A549 (cell line): Measurements from ENCODE around the gene DAGLB.

Source experiments
- MAFK ChIP-seq: fragments of 450-650 bp; IDR thresholded peaks from 2 replicates; pipeline ENCODE4 v1.6.1; 2014; ENCODE audit not compliant: partially characterized antibody
- PHF8 ChIP-seq: fragments of 200-600 bp; sonication (generic); IDR thresholded peaks from 2 replicates; pipeline ENCODE4 v1.6.1; 2016; ENCODE audit warnings: low read depth, mild to moderate bottlenecking, antibody characterized with exemption, moderate library complexity, borderline replicate concordance
- TF ChIP-seq, protein P1 (sequence below): fragments of >200 bp; sonication (Bioruptor Twin); formaldehyde crosslinking; IDR thresholded peaks from 3 replicates; pipeline ENCODE4 v1.5.1; 2016

DNA sequence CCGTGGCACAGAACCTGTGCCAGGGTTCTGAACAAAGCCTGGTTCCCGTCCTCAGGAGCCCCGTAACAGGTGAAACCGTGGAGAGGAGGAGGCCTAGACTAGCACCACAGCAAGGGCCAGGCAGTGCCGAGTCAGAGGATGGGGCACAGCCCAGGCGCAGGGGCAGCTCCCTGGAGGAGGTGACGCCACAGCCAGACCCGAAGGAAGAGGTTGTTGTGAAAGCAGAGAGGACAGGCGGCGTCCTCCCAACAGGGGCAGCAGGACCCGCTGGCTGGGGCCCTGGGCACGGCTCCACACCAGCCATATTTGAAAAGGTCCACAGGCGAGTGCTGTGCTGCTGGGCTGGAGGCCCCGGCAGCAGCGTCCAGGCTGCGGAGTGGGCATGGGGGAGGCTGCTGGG, 25.7 kb downstream of the DAGLB start:
- TF ChIP-seq, protein P1, sequence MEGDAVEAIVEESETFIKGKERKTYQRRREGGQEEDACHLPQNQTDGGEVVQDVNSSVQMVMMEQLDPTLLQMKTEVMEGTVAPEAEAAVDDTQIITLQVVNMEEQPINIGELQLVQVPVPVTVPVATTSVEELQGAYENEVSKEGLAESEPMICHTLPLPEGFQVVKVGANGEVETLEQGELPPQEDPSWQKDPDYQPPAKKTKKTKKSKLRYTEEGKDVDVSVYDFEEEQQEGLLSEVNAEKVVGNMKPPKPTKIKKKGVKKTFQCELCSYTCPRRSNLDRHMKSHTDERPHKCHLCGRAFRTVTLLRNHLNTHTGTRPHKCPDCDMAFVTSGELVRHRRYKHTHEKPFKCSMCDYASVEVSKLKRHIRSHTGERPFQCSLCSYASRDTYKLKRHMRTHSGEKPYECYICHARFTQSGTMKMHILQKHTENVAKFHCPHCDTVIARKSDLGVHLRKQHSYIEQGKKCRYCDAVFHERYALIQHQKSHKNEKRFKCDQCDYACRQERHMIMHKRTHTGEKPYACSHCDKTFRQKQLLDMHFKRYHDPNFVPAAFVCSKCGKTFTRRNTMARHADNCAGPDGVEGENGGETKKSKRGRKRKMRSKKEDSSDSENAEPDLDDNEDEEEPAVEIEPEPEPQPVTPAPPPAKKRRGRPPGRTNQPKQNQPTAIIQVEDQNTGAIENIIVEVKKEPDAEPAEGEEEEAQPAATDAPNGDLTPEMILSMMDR = no peak
- TF ChIP-seq PHF8 (no peak), MAFK (no peak)
